Karpas-422 (cell line): ENCODE measurements around the gene FLT4. TPM values are rescaled to one million over a fixed set of nuclear protein-coding genes. Genes with fewer than 3 reads are reported as not detected.

Experiments used
- DNase-seq: peaks from one replicate; pipeline ENCODE4 v3.0.0-alpha.2; 2015
- H2AFZ ChIP-seq: fragments of 200-600 bp; sonication (generic); 2 replicates; pipeline ENCODE4 v1.6.1; 2014; ENCODE audit warnings: antibody characterized with exemption, low read length, mixed read lengths
- H3K27ac ChIP-seq: fragments of 200-600 bp; sonication (generic); 2 replicates; pipeline ENCODE4 v1.5.1; 2014; ENCODE audit warnings: mild to moderate bottlenecking, low read length, moderate library complexity
- H3K27me3 ChIP-seq: fragments of 200-600 bp; sonication (generic); 2 replicates; pipeline ENCODE4 v1.6.1; 2014; ENCODE audit warnings: low read length, mixed read lengths
- H3K36me3 ChIP-seq: fragments of 200-600 bp; sonication (generic); 2 replicates; pipeline ENCODE4 v1.6.1; 2014; ENCODE audit warnings: low read length, mixed read lengths; ENCODE audit not compliant: insufficient read depth
- H3K4me1 ChIP-seq: fragments of 200-600 bp; sonication (generic); 2 replicates; pipeline ENCODE4 v1.6.1; 2014; ENCODE audit warnings: mild to moderate bottlenecking, low read length, mixed read lengths
- H3K4me2 ChIP-seq: fragments of 200-600 bp; sonication (generic); 2 replicates; pipeline ENCODE4 v1.6.1; 2014; ENCODE audit warnings: low read length, low read depth, mild to moderate bottlenecking; ENCODE audit not compliant: poor library complexity, severe bottlenecking
- H3K4me3 ChIP-seq: fragments of 200-600 bp; sonication (generic); 2 replicates; pipeline ENCODE4 v1.5.1; 2014; ENCODE audit warnings: mild to moderate bottlenecking, antibody characterized with exemption, low read length, mixed read lengths
- H3K79me2 ChIP-seq: fragments of 200-600 bp; sonication (generic); 2 replicates; pipeline ENCODE4 v1.6.1; 2014; ENCODE audit warnings: mild to moderate bottlenecking, low read length, mixed read lengths
- H3K9ac ChIP-seq: fragments of 200-600 bp; sonication (generic); 2 replicates; pipeline ENCODE4 v1.6.0; 2014; ENCODE audit warnings: low read length
- H3K9me2 ChIP-seq: fragments of 200-600 bp; sonication (generic), shearing (Covaris generic); replicated peaks from 2 replicates; pipeline ENCODE4 v1.6.0; 2014; ENCODE audit warnings: mild to moderate bottlenecking, low read length, moderate library complexity; ENCODE audit not compliant: insufficient read depth
- H3K9me3 ChIP-seq: fragments of 300-700, 200-600 bp; sonication (generic); 2 replicates; pipeline ENCODE4 v1.6.1; 2014; ENCODE audit warnings: low read length, mixed read lengths
- H4K20me1 ChIP-seq: fragments of 200-600 bp; sonication (generic); 2 replicates; pipeline ENCODE4 v1.6.1; 2014; ENCODE audit warnings: mild to moderate bottlenecking, antibody characterized with exemption, low read length, low read depth; ENCODE audit not compliant: insufficient read depth
- total RNA-seq: library from RNA; depleted of rRNA; stranded (reverse); fragments of >200 nt; shearing (Covaris generic); gene quantifications from 2 replicates; pipeline ENCODE4 v1.2.3, GENCODE V29; 2014; ENCODE audit warnings: low replicate concordance; rRNA removed

Gene FLT4
- total RNA-seq: not detected in 2 replicates

- no peaks in the 10 kb centered on the region for H3K9me2 ChIP-seq
- no peak for DNase-seq
- H2AFZ ChIP-seq: no peak within 1 kb of the TSS
- no peaks in the 10 kb centered on the region for H3K27me3 ChIP-seq
- H3K36me3 ChIP-seq: no peaks in the 10 kb centered on the region
- no peaks in the 10 kb centered on the region for H4K20me1 ChIP-seq
- no peak within 1 kb of the TSS for H3K27ac ChIP-seq
- no peaks in the 10 kb centered on the region for H3K9me3 ChIP-seq
- H3K4me3 ChIP-seq: no peak within 1 kb of the TSS
- no peaks in the 10 kb centered on the region for H3K79me2 ChIP-seq
- no peak within 1 kb of the TSS for H3K9ac ChIP-seq
- no peak within 1 kb of the TSS for H3K4me2 ChIP-seq
- H3K4me1 ChIP-seq: no peaks in the 10 kb centered on the region
Observed at GRCh38 chr5:180649297-180650039, at the start of gene FLT4. TSS of gene FLT4 (minus strand) at chr5:180649600. CDS start at chr5:180649545, 55 bp downstream.

GRCh38 chr5:180699042-180699441 is 49.6 kb upstream of the FLT4 start:
- Histone ChIP-seq H3K4me1 (no peaks in the 10 kb centered on the region), H3K4me2 (no peak overlapping the region)
- no peak for DNase-seq

GRCh38 chr5:180696116-180696515 is 46.7 kb upstream of the FLT4 start:
- H3K9me2 ChIP-seq: no peaks in the 10 kb centered on the region

More at GRCh38 chr5:180699042-180699441, 49.6 kb upstream of the FLT4 start:
- Histone ChIP-seq H3K9me3 (no peaks in the 10 kb centered on the region), H2AFZ (no peak overlapping the region), H4K20me1 (no peaks in the 10 kb centered on the region), H3K4me3 (no peak overlapping the region), H3K27ac (no peak overlapping the region), H3K9ac (no peak overlapping the region), H3K27me3 (no peaks in the 10 kb centered on the region), H3K36me3 (no peaks in the 10 kb centered on the region), H3K9me2 (no peaks in the 10 kb centered on the region), H3K79me2 (no peaks in the 10 kb centered on the region)

GRCh38 chr5:180692429-180692828 is 43.0 kb upstream of the FLT4 start:
- Histone ChIP-seq H4K20me1 (no peaks in the 10 kb centered on the region), H3K27me3 (no peaks in the 10 kb centered on the region), H3K9ac (no peak overlapping the region), H3K79me2 (no peaks in the 10 kb centered on the region), H3K9me2 (no peaks in the 10 kb centered on the region), H3K4me3 (no peak overlapping the region), H3K4me1 (no peaks in the 10 kb centered on the region), H3K27ac (no peak overlapping the region), H3K9me3 (no peaks in the 10 kb centered on the region), H3K36me3 (no peaks in the 10 kb centered on the region), H3K4me2 (no peak overlapping the region), H2AFZ (no peak overlapping the region)
- no peak for DNase-seq

More at GRCh38 chr5:180696116-180696515, 46.7 kb upstream of the FLT4 start:
- Histone ChIP-seq H2AFZ (no peak overlapping the region), H3K4me3 (no peak overlapping the region), H3K27me3 (no peaks in the 10 kb centered on the region), H3K4me1 (no peaks in the 10 kb centered on the region), H3K36me3 (no peaks in the 10 kb centered on the region), H3K9ac (no peak overlapping the region), H3K79me2 (no peaks in the 10 kb centered on the region), H3K9me3 (no peaks in the 10 kb centered on the region), H3K4me2 (no peak overlapping the region), H3K27ac (no peak overlapping the region), H4K20me1 (no peaks in the 10 kb centered on the region)
- DNase-seq: no peak

- no peaks in the 10 kb centered on the region for H3K27me3 ChIP-seq
- H3K4me2 ChIP-seq: no peak overlapping the region
- H2AFZ ChIP-seq: no peak overlapping the region
- H4K20me1 ChIP-seq: no peaks in the 10 kb centered on the region
- H3K9ac ChIP-seq: no peak overlapping the region
- H3K9me3 ChIP-seq: no peaks in the 10 kb centered on the region
- H3K79me2 ChIP-seq: no peaks in the 10 kb centered on the region
- H3K9me2 ChIP-seq: no peaks in the 10 kb centered on the region
- no peaks in the 10 kb centered on the region for H3K4me1 ChIP-seq
- H3K36me3 ChIP-seq: no peaks in the 10 kb centered on the region
- no peak for DNase-seq
- H3K27ac ChIP-seq: no peak overlapping the region
- H3K4me3 ChIP-seq: no peak overlapping the region
Observed at GRCh38 chr5:180691046-180691445, 41.6 kb upstream of the FLT4 start.

GRCh38 chr5:180690562-180690961 is 41.2 kb upstream of the FLT4 start:
- Histone ChIP-seq H3K4me2 (no peak overlapping the region), H3K9me2 (no peaks in the 10 kb centered on the region), H3K27me3 (no peaks in the 10 kb centered on the region), H3K79me2 (no peaks in the 10 kb centered on the region), H4K20me1 (no peaks in the 10 kb centered on the region), H3K4me1 (no peaks in the 10 kb centered on the region), H3K36me3 (no peaks in the 10 kb centered on the region), H3K27ac (no peak overlapping the region), H3K9ac (no peak overlapping the region), H3K4me3 (no peak overlapping the region), H3K9me3 (no peaks in the 10 kb centered on the region), H2AFZ (no peak overlapping the region)
- no peak for DNase-seq

- Histone ChIP-seq H3K27ac (no peak overlapping the region), H3K36me3 (no peaks in the 10 kb centered on the region), H2AFZ (no peak overlapping the region), H3K9me2 (no peaks in the 10 kb centered on the region), H3K4me1 (no peaks in the 10 kb centered on the region), H3K27me3 (no peaks in the 10 kb centered on the region), H3K79me2 (no peaks in the 10 kb centered on the region), H3K9ac (no peak overlapping the region), H4K20me1 (no peaks in the 10 kb centered on the region), H3K4me2 (no peak overlapping the region), H3K4me3 (no peak overlapping the region), H3K9me3 (no peaks in the 10 kb centered on the region)
- DNase-seq: no peak
Observed at GRCh38 chr5:180689775-180690174, 40.4 kb upstream of the FLT4 start.

- DNase-seq: no peak
- Histone ChIP-seq H3K36me3 (no peaks in the 10 kb centered on the region), H4K20me1 (no peaks in the 10 kb centered on the region), H3K27ac (no peak overlapping the region), H3K9ac (no peak overlapping the region), H3K79me2 (no peaks in the 10 kb centered on the region), H3K4me2 (no peak overlapping the region), H3K4me1 (no peaks in the 10 kb centered on the region), H3K9me3 (no peaks in the 10 kb centered on the region), H2AFZ (no peak overlapping the region), H3K9me2 (no peaks in the 10 kb centered on the region), H3K27me3 (no peaks in the 10 kb centered on the region), H3K4me3 (no peak overlapping the region)
Observed at GRCh38 chr5:180689071-180689694, 39.8 kb upstream of the FLT4 start.
